Vagina (tissue), 2 donors: ENCODE results near the gene FMN2.

Experiments
- CTCF ChIP-seq, 3 experiments: fragments of 450-650 bp in 2 of 3; fragments of 200-600 bp in 1 of 3; sonication (generic) in 1 of 3; IDR thresholded peaks; one replicate each; pipeline ENCODE4 v1.5.1; 2017 to 2019; ENCODE audit warnings: antibody characterized with exemption in 3 of 3, mild to moderate bottlenecking in 2 of 3, moderate library complexity in 2 of 3
- POLR2AphosphoS5 ChIP-seq, 2 donors: sonication (generic); formaldehyde crosslinking; IDR thresholded peaks; one replicate each; pipeline ENCODE4 v1.9.0; 2017; ENCODE audit warnings: antibody characterized with exemption in 2 of 2, mild to moderate bottlenecking in 2 of 2, low read depth in 1 of 2; ENCODE audit not compliant: insufficient read depth in 1 of 2

DNA sequence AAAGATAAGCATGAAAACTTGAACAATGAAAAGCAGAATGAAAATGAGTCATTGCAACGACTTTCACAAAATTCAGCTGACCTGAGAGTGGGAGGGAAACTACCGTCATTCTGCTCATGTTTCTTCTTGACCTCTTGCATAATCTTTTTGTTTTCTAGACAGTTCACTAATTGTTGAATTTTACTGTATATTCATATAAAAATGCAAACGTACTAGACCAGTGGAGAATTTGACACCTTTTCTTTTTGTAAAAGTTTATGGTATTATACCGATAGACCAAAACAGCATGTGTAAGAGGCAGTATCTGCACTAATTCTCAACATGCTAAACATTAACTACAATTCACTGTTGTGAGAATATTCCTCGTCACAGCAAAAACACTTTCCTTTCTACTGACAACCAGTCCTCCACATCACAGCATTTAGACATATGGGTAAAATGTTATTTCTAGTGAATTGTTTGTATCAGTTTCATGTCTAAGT lies 382.5 kb downstream of the FMN2 start:
- TF ChIP-seq POLR2AphosphoS5 (IDR thresholded peaks at IDR 0.05; ENCODE audit: insufficient read depth in 1 of 2, low read depth in 1 of 2) (no peak), CTCF (IDR thresholded peaks at IDR 0.05) (no peak)
